ENCODE data around the gene ZBTB16. TPM values are rescaled to one million over a fixed set of nuclear protein-coding genes. Genes with fewer than 3 reads are reported as not detected.

The ZBTB16 gene
- total RNA-seq, 3 donors from 2014 or later, result 4.9 to 82.1 (median 48.8) TPM

- intact Hi-C loops (cut with DNase I, micrococcal nuclease), result no loop called here
- ATAC-seq, result peak; percentile 43
- Histone ChIP-seq H3K4me3 (no peak overlapping the region), H3K36me3 (ENCODE audit: low read depth) (no peaks in the 10 kb centered on the region), H3K9me3 (no peaks in the 10 kb centered on the region), H3K4me1 (ENCODE audit: low read depth) (no peaks in the 10 kb centered on the region)
- TF ChIP-seq, protein P1, sequence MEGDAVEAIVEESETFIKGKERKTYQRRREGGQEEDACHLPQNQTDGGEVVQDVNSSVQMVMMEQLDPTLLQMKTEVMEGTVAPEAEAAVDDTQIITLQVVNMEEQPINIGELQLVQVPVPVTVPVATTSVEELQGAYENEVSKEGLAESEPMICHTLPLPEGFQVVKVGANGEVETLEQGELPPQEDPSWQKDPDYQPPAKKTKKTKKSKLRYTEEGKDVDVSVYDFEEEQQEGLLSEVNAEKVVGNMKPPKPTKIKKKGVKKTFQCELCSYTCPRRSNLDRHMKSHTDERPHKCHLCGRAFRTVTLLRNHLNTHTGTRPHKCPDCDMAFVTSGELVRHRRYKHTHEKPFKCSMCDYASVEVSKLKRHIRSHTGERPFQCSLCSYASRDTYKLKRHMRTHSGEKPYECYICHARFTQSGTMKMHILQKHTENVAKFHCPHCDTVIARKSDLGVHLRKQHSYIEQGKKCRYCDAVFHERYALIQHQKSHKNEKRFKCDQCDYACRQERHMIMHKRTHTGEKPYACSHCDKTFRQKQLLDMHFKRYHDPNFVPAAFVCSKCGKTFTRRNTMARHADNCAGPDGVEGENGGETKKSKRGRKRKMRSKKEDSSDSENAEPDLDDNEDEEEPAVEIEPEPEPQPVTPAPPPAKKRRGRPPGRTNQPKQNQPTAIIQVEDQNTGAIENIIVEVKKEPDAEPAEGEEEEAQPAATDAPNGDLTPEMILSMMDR (IDR thresholded peaks at IDR 0.05), result no peak
- DNase-seq, result no peak
These were observed 184.2 kb downstream of the ZBTB16 start for GRCh38 chr11:114243461-114244372.

DNA sequence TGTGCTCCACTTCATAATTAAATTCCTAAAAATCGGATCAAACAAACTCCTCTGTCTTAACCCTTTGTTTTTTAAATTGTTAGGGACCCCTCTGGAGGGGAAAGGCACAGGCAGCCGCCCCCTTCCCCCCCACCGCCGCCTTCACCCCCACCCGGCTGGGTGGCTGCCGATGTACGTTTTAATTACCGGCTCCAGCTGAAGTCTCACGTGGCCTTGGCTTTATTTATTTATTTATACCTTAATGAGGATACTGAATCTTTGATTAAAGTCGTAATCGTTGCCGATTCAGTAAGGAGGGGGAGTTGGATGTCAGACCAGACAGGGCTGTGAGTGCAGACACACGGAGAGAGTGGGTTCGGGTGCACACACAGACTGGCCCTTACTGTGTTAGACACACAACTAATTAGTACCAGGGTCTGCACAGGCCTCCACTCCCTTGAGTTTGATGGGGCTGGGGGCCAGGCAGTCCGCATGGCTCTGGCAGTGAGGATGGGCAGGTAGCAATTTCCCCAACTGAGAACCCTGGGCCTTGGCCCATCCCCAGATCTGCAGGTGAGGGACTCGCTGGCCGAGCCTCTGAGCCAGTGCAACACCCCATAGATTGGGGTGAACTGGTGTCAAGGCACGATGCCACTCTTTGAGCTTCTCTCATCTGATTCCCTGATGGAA, 185.3 kb downstream of the ZBTB16 start:
- Histone ChIP-seq H3K9me3 (no peaks in the 10 kb centered on the region), H3K4me1 (ENCODE audit: low read depth) (no peaks in the 10 kb centered on the region), H3K4me3 (no peak overlapping the region), H3K36me3 (ENCODE audit: low read depth) (no peaks in the 10 kb centered on the region)
- TF ChIP-seq, protein P1 (IDR thresholded peaks at IDR 0.05), result no peak
- ATAC-seq, result no peak
- intact Hi-C loops (cut with DNase I, micrococcal nuclease), result no loop called here
- DNase-seq, result no peak

DNA sequence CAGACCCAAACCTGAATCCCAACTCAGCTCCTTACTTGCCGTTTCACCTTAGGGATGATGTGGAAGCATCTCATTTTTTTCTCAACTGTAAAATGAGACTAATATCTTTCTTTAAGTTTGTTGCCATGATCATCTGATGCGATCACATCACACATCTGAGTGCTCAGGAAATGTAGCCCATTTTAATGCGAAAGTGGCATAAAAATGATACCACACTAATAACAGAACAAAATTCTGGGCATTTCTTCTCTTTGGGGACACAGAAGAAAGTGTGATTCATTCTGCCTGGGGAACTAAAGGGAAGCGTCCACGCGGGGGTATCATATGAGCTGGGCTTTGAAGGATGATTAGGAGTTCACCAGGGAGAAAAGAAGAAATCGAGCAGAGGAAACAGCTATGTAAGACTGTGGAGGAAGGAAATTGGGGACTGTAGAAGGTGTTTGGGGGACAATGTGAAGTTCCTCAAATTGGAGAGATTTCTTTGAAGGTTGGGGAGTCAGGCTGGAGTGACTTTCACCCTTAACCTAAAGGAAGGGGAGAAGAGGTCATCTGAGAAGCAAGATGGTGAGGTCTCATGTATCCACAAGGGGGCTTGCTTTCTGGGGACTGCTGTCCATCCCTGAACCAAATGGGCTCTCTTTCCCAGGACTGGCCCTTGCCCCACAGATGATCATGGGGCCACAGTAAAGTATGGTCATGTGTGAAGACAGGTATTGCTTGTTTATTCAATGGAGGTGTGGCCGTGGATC, 187.0 kb downstream of the ZBTB16 start:
- Histone ChIP-seq H3K9me3 (no peaks in the 10 kb centered on the region), H3K4me1 (ENCODE audit: low read depth) (no peaks in the 10 kb centered on the region), H3K4me3 (no peak overlapping the region), H3K36me3 (ENCODE audit: low read depth) (no peaks in the 10 kb centered on the region)
- DNase-seq (no peak), ATAC-seq (no peak)
- intact Hi-C loops (cut with DNase I, micrococcal nuclease), result no loop called here
- TF ChIP-seq, protein P1 (IDR thresholded peaks at IDR 0.05), result no peak

DNA sequence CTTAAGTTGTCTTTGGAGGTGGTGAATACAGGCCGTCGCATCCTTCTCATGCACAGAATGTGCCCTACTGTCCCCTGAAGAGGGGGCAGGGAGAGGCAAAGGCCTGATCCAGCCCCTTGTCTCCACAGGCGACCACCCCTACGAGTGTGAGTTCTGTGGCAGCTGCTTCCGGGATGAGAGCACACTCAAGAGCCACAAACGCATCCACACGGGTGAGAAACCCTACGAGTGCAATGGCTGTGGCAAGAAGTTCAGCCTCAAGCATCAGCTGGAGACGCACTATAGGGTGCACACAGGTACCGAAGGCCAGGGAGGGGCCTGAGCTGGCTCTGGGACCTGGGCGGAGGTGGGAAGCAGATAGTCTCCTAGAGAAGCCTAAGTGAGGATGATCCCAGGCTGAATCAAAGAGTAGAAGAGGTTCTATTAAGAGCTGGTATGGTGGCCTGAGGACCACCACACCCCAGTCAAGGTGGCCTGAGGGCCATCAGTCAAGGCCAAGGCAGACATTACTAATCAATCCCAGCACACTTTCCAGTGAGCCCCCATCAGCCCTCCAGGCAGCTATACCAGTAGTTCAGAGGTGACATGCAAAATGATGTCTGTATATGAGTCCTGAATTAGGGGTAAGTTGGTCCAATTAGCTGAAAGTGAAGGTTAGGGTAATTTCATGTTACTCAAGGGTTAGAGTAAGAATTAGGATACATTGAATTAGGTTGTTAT, 187.7 kb downstream of the ZBTB16 start:
- H3K36me3 ChIP-seq (ENCODE audit: low read depth), result no peaks in the 10 kb centered on the region
- TF ChIP-seq, protein P1 (IDR thresholded peaks at IDR 0.05), result no peak
- H3K9me3 ChIP-seq, result no peaks in the 10 kb centered on the region
- no peak overlapping the region for H3K4me3 ChIP-seq
- DNase-seq, result no peak
- intact Hi-C loops (cut with DNase I, micrococcal nuclease), result no loop called here
- no peaks in the 10 kb centered on the region for H3K4me1 ChIP-seq (ENCODE audit: low read depth)
- ATAC-seq, result no peak

DNA sequence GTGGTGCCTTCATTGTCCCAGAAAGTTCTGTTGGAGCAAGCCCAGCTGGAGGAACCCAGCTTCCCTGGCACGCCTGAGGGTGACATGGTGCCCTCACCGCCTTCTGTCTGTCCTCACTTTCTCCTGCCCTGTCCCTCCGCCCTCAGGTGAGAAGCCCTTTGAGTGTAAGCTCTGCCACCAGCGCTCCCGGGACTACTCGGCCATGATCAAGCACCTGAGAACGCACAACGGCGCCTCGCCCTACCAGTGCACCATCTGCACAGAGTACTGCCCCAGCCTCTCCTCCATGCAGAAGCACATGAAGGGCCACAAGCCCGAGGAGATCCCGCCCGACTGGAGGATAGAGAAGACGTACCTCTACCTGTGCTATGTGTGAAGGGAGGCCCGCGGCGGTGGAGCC, 190.7 kb downstream of the ZBTB16 start:
- TF ChIP-seq, protein P1 (IDR thresholded peaks at IDR 0.05), result no peak
- Histone ChIP-seq H3K9me3 (no peaks in the 10 kb centered on the region), H3K4me1 (ENCODE audit: low read depth) (no peaks in the 10 kb centered on the region), H3K4me3 (no peak overlapping the region), H3K36me3 (ENCODE audit: low read depth) (no peaks in the 10 kb centered on the region)
- ATAC-seq (no peak), DNase-seq (no peak)
- intact Hi-C loops (cut with DNase I, micrococcal nuclease), result no loop called here

Data from mucosa of descending colon (tissue), 3 donors.